Aorta (tissue), 5 donors: ENCODE data around the gene FNTB. TPM values are rescaled to one million over a fixed set of nuclear protein-coding genes. Genes with fewer than 3 reads are reported as not detected.

Source experiments
- ATAC-seq: fragments of 200-7000 bp; cut with Tn5 transposase; one replicate; pipeline ENCODE4 v1.9.1; 2022; ENCODE audit warnings: moderate library complexity; ENCODE audit not compliant: low FRiP score
- DNase-seq, 2 donors: peaks; one replicate each; pipeline ENCODE4 v3.0.0-alpha.2; 2020
- H3K27ac ChIP-seq, 2 donors: one replicate each; pipeline ENCODE4 v1.5.1; 2013; ENCODE audit warnings: low read length in 2 of 2, mild to moderate bottlenecking in 2 of 2, moderate library complexity in 2 of 2, control low read depth in 1 of 2, inconsistent platforms in 1 of 2, low read depth in 1 of 2
- H3K27me3 ChIP-seq, 2 donors: one replicate each; pipeline ENCODE4 v1.6.1; 2013; ENCODE audit warnings: control low read depth in 1 of 2, low read length in 1 of 2, mild to moderate bottlenecking in 1 of 2, moderate library complexity in 1 of 2; ENCODE audit not compliant: insufficient read depth in 2 of 2, control insufficient read depth in 1 of 2
- H3K36me3 ChIP-seq, 2 donors: one replicate each; pipeline ENCODE4 v1.6.1; 2013; ENCODE audit warnings: control low read depth in 1 of 2, low read length in 1 of 2, mild to moderate bottlenecking in 1 of 2; ENCODE audit not compliant: insufficient read depth in 2 of 2, control insufficient read depth in 1 of 2
- H3K4me1 ChIP-seq, 2 donors: one replicate each; pipeline ENCODE4 v1.6.1; 2013; ENCODE audit warnings: low read length in 2 of 2, control low read depth in 1 of 2, mild to moderate bottlenecking in 1 of 2, moderate library complexity in 1 of 2; ENCODE audit not compliant: insufficient read depth in 2 of 2, control insufficient read depth in 1 of 2
- H3K4me3 ChIP-seq, 2 donors: one replicate each; pipeline ENCODE4 v1.5.1; 2013; ENCODE audit warnings: low read length in 2 of 2, control low read depth in 1 of 2, mild to moderate bottlenecking in 1 of 2
- H3K9me3 ChIP-seq: one replicate; pipeline ENCODE4 v1.6.1; 2013; ENCODE audit warnings: mild to moderate bottlenecking, low read length; ENCODE audit not compliant: control insufficient read depth
- whole genome bisulfite sequencing, 2 donors: extraction: QIAGEN DNeasy Blood & Tissue Kit; methylation state at CpG; one replicate each; pipeline ENCODE4 v1.1.7; 2013; 5-methylcytosine and 5-hydroxymethylcytosine counted together
- intact Hi-C, 2 donors: fragments of 100-400 bp; cut with DNase I; formaldehyde crosslinking; loops; one replicate each; pipeline versions ENCODE4 v1.14.2 to v1.15.0; 2022
- polyA plus RNA-seq, 2 donors: library from polyadenylated mRNA; stranded (reverse); fragments of 200-250 nt; gene quantifications; one replicate each; pipeline ENCODE4 v1.2.3, GENCODE V29; 2013
- total RNA-seq, 2 donors: library from RNA; stranded (reverse); fragmentation: NEBNext Ultra II Directional; extraction: Animal tissue kit (Norgen Biotek cat#: 25700); gene quantifications; one replicate each; pipeline ENCODE4 v1.2.1, GENCODE V29; 2021
- donor health status: healthy with polysubstance abuse.
- donor health status: Bipolar disorder and iron deficiency.
- donor health status: DM: no; HTN: no; CAD: no.
- donor health status: DM: no; HTN: no; CAD: no.
- donor health status: DM: yes; HTN: yes; CAD: no.

FNTB gene
- total and polyA plus RNA-seq, 4 donors = 4.4 to 22.5 (median 10.7) TPM

- Histone ChIP-seq H3K4me3 (no peak overlapping the region), H3K27me3 (no peaks in the 10 kb centered on the region), H3K9me3 (no peaks in the 10 kb centered on the region), H3K36me3 (peaks cover 0 to 4% of the 10 kb centered on the region in 2 donors), H3K27ac (no peak overlapping the region), H3K4me1 (no peaks in the 10 kb centered on the region)
- WGBS, 2 donors = 88 to 90% methylated on average over 23 of the region's 23 CpGs
- intact Hi-C loops = no loop called here
- ATAC-seq = no peak
- DNase-seq = peak in 1 of 2 donors; percentile 60
These were observed 67.9 kb downstream of the FNTB start for GRCh38 chr14:65054471-65055085.

GRCh38 chr14:65057695-65058094, 71.0 kb downstream of the FNTB start:
- ATAC-seq = no peak
- no peaks in the 10 kb centered on the region for H3K4me1 ChIP-seq
- no peak for DNase-seq
- H3K27me3 ChIP-seq = no peaks in the 10 kb centered on the region
- intact Hi-C loops = no loop called here
- peaks cover 0 to 4% of the 10 kb centered on the region in 2 donors for H3K36me3 ChIP-seq
- no peaks in the 10 kb centered on the region for H3K9me3 ChIP-seq
- no peak overlapping the region for H3K4me3 ChIP-seq
- H3K27ac ChIP-seq = no peak overlapping the region

GRCh38 chr14:65062096-65063075, 75.7 kb downstream of the FNTB start:
- intact Hi-C loops = no loop called here
- H3K9me3 ChIP-seq = no peaks in the 10 kb centered on the region
- DNase-seq (no peak), ATAC-seq (peak; percentile 36)
- H3K36me3 ChIP-seq = peaks cover 0 to 7% of the 10 kb centered on the region in 2 donors
- no peak overlapping the region for H3K27ac ChIP-seq
- no peak overlapping the region for H3K4me3 ChIP-seq
- 77 to 82% methylated on average over 15 to 16 of the region's 16 CpGs for WGBS, 2 donors
- H3K27me3 ChIP-seq = no peaks in the 10 kb centered on the region
- no peaks in the 10 kb centered on the region for H3K4me1 ChIP-seq

GRCh38 chr14:65065719-65066118, 79.0 kb downstream of the FNTB start:
- intact Hi-C loops = no loop called here
- Histone ChIP-seq H3K9me3 (no peaks in the 10 kb centered on the region), H3K4me1 (no peaks in the 10 kb centered on the region), H3K27me3 (no peaks in the 10 kb centered on the region), H3K4me3 (no peak overlapping the region), H3K36me3 (peaks cover 0 to 8% of the 10 kb centered on the region in 2 donors), H3K27ac (no peak overlapping the region)
- ATAC-seq (no peak), DNase-seq (no peak)
- WGBS, 2 donors = 95% methylated on average over 7 of the region's 7 CpGs

GRCh38 chr14:65069874-65070413, 83.2 kb downstream of the FNTB start:
- Histone ChIP-seq H3K4me1 (peaks cover 0 to 2% of the 10 kb centered on the region in 2 donors), H3K27ac (no peak overlapping the region), H3K4me3 (no peak overlapping the region), H3K9me3 (no peaks in the 10 kb centered on the region), H3K36me3 (peaks cover 0 to 6% of the 10 kb centered on the region in 2 donors), H3K27me3 (no peaks in the 10 kb centered on the region)
- 82 to 84% methylated on average over 5 of the region's 5 CpGs for WGBS, 2 donors
- DNase-seq (no peak), ATAC-seq (no peak)
- intact Hi-C loops = no loop called here

- H3K9me3 ChIP-seq = no peaks in the 10 kb centered on the region
- DNase-seq (no peak), ATAC-seq (no peak)
- 51 to 62% methylated on average over 12 of the region's 12 CpGs for WGBS, 2 donors
- H3K27ac ChIP-seq = no peak overlapping the region
- peaks cover 0 to 2% of the 10 kb centered on the region in 2 donors for H3K4me1 ChIP-seq
- intact Hi-C loops = no loop called here
- H3K27me3 ChIP-seq = no peaks in the 10 kb centered on the region
- H3K36me3 ChIP-seq = peaks cover 0 to 4% of the 10 kb centered on the region in 2 donors
- H3K4me3 ChIP-seq = no peak overlapping the region
These were observed 83.8 kb downstream of the FNTB start for GRCh38 chr14:65070471-65070976.

GRCh38 chr14:65071544-65071943, 84.8 kb downstream of the FNTB start:
- intact Hi-C loops = no loop called here
- no peak for ATAC-seq
- DNase-seq = no peak
- Histone ChIP-seq H3K4me3 (no peak overlapping the region), H3K27ac (no peak overlapping the region), H3K9me3 (no peaks in the 10 kb centered on the region), H3K27me3 (no peaks in the 10 kb centered on the region), H3K4me1 (peaks cover 0 to 2% of the 10 kb centered on the region in 2 donors), H3K36me3 (peaks cover 0 to 5% of the 10 kb centered on the region in 2 donors)
- whole genome bisulfite sequencing, 2 donors = 75 to 82% methylated on average over 3 of the region's 3 CpGs

GRCh38 chr14:65072256-65072655, 85.6 kb downstream of the FNTB start:
- peaks cover 0 to 5% of the 10 kb centered on the region in 2 donors for H3K36me3 ChIP-seq
- H3K4me1 ChIP-seq = peaks cover 0 to 2% of the 10 kb centered on the region in 2 donors
- no peak overlapping the region for H3K4me3 ChIP-seq
- H3K27ac ChIP-seq = no peak overlapping the region
- intact Hi-C loops = no loop called here
- ATAC-seq (no peak), DNase-seq (no peak)
- 93 to 94% methylated on average over 6 of the region's 6 CpGs for WGBS, 2 donors
- no peaks in the 10 kb centered on the region for H3K9me3 ChIP-seq
- no peaks in the 10 kb centered on the region for H3K27me3 ChIP-seq
